AG09309 (cell line): Measurements from ENCODE around the gene TDG.

Experiments
- DNase-seq: peaks from one replicate; pipeline ENCODE4 v3.0.0-alpha.2; 2010; ENCODE audit warnings: low read depth
- H3K4me3 ChIP-seq: 2 replicates; pipeline ENCODE4 v1.5.1; 2011; ENCODE audit warnings: mild to moderate bottlenecking, low read depth, low read length, moderate library complexity; ENCODE audit not compliant: control insufficient read depth
- TF ChIP-seq, protein P1 (sequence below): IDR thresholded peaks from 2 replicates; pipeline ENCODE4 v1.5.1; 2011; ENCODE audit warnings: mild to moderate bottlenecking, low read depth, low read length, inconsistent platforms; ENCODE audit not compliant: insufficient read depth, control insufficient read depth; ENCODE audit errors: missing control alignments

Gene TDG

GRCh38 chr12:103965590-103966504 lies at the start of gene TDG:
Gene TDG (plus strand): TSS chr12:103965872. CDS start chr12:103966038, 166 bp downstream.
- TF ChIP-seq, protein P1, sequence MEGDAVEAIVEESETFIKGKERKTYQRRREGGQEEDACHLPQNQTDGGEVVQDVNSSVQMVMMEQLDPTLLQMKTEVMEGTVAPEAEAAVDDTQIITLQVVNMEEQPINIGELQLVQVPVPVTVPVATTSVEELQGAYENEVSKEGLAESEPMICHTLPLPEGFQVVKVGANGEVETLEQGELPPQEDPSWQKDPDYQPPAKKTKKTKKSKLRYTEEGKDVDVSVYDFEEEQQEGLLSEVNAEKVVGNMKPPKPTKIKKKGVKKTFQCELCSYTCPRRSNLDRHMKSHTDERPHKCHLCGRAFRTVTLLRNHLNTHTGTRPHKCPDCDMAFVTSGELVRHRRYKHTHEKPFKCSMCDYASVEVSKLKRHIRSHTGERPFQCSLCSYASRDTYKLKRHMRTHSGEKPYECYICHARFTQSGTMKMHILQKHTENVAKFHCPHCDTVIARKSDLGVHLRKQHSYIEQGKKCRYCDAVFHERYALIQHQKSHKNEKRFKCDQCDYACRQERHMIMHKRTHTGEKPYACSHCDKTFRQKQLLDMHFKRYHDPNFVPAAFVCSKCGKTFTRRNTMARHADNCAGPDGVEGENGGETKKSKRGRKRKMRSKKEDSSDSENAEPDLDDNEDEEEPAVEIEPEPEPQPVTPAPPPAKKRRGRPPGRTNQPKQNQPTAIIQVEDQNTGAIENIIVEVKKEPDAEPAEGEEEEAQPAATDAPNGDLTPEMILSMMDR: peak; percentile 12
- peak within 1 kb of the TSS; percentile 82 for H3K4me3 ChIP-seq
- DNase-seq: peak; percentile 94

DNA sequence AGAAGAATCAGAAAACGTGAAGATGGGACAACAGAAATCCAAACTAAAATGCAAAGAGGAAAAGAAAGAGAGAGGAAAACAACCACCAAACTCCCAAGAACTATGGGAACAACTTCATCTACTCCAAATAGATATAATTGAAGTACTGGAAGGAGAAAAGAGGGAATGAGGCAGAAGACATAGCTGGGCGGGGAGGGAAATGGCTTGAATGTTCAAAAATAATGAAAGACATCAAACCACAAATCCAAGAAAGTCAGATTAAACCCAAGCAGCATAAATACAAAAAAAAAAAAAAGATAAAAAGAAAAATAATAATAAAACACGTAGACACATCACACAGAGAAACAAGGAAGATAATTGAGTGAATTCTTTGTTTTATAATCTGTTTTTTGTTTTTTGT lies 47.8 kb upstream of the TDG start:
- H3K4me3 ChIP-seq: no peak overlapping the region
- TF ChIP-seq, protein P1: no peak
- no peak for DNase-seq

DNA sequence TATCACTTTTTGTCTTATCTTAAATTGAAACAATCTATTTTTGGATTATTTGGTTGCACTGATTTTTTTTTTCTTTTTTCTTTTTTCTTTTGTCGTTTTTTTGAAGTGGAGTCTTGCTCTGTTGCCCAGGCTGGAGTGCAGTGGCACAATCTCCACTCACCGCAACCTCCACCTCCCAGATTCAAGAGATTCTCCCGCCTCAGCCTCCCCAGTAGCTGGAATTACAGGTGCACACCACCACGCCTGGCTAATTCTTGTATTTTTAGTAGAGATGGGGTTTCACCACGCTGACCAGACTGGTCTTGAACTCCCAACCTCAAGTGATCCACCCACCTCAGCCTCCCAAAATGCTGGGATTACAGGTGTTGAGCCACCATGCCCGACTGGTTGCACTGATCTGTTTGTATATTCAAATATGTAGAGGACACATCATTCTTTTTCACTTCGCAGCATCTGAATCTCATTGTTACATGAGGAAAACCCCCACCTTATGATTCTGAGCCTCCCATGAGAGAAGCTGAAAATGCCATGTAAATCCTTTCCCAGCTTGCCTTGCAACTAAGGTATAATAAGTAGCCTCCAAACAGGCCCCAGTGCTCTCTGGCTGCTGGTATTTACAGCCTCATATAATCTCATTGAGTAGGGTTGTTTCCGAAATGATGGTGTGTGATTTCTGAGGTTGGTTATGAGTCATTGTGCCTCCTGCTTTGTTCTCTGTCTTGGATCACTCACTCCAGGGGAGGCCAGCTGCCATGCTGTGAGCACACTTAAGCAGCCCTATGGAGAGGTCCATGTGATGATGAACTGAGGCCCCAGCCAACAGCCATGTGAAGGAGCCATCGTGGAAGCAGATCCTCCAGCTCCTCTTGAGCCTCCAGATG lies 40.7 kb upstream of the TDG start:
- no peak overlapping the region for H3K4me3 ChIP-seq
- TF ChIP-seq, protein P1: no peak
- DNase-seq: peak; percentile 79

DNA sequence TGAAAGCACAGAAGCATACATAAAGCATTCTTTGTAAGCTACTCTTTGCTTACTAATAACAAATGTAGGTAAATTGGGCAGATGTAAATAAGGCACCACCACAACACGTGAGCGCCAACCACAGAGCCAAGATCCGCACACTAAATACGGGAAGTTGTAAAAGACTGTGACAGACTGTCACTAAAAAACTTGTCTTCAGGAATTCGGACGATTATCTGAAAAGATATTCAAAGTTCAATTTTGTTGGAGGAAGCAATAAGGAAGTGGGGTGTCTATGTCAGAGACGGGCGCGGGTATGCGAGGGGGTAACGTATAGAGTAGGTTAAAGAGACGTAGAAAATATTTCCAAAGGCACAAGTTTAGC lies 37.0 kb upstream of the TDG start:
- TF ChIP-seq, protein P1: no peak
- DNase-seq: no peak
- H3K4me3 ChIP-seq: peak overlapping the region; percentile 44

GRCh38 chr12:103929046-103929783 lies 36.5 kb upstream of the TDG start:
- TF ChIP-seq, protein P1: no peak
- peak; percentile 74 for DNase-seq

DNA sequence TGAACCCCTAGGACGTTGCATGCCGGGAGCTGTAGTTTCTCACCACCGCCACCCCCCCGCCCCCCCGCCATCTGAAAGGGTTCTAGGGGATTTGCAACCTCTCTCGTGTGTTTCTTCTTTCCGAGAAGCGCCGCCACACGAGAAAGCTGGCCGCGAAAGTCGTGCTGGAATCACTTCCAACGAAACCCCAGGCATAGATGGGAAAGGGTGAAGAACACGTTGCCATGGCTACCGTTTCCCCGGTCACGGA lies 36.0 kb upstream of the TDG start:
- H3K4me3 ChIP-seq: peak overlapping the region; percentile 44
- no peak for DNase-seq
- TF ChIP-seq, protein P1: no peak

More at GRCh38 chr12:103929046-103929783, 36.5 kb upstream of the TDG start:
- H3K4me3 ChIP-seq: peak overlapping the region; percentile 44
